NCI-H345 (cell line): ENCODE results near the gene BUB1B.

Experiments used
- DNase-seq: peaks from one replicate; lab custom pipeline; 2025; lab: John Stamatoyannopoulos, UW

Gene BUB1B

GRCh38 chr15:40241269-40242212 lies 80.7 kb downstream of the BUB1B start:
- DNase-seq = no peak

- DNase-seq = no peak
Observed at GRCh38 chr15:40242213-40242599, 81.3 kb downstream of the BUB1B start.

DNA sequence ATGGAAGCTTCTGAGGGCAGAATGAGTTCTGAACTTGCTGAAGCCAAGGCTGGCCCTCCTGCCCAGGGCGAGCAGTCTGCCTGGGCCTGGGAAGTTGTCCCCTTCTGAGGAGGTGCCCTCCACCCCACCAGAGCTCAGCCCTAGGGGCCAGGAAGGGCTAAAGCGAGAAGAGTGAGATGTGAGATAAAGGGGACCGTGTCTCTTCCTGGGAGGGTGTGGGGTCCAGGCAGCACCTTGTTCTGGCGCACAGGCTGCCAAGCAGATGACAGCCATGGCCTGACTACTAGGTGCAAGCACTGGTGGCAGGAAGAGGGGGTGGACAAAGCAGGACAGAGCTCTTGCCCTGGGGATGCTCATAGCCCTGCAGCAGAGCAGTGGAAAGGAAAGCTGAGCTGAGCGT lies 81.7 kb downstream of the BUB1B start:
- DNase-seq = no peak

GRCh38 chr15:40243126-40243810 lies 82.4 kb downstream of the BUB1B start:
- DNase-seq = no peak

DNA sequence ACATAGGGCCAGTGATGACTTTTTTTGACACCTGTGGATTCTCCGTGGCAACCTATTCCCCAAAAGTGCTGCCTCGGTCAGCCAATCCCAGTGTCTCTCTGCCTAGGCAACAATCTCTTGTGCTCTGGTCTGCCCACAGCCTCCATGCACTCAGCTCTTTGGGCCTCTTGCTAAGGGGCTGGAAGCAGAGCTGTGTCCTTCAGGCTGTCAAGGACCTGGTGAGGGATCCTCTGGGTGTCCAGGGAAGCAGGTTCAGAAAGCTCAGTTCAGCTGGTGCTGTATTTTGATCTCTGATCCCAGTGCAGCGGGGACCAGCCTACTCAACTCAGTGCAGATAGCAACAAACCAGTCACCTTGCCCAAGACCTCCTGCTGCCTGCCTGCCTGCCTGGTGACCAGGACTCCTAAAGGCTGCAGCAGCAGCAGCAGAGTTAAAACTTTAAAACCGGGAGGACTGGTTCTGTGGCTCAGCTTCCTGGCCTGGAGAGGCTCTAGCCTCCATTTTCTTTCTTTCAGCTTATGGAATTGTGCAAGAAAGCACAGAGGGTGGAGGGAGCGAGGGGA lies 84.2 kb downstream of the BUB1B start:
- DNase-seq = no peak

DNA sequence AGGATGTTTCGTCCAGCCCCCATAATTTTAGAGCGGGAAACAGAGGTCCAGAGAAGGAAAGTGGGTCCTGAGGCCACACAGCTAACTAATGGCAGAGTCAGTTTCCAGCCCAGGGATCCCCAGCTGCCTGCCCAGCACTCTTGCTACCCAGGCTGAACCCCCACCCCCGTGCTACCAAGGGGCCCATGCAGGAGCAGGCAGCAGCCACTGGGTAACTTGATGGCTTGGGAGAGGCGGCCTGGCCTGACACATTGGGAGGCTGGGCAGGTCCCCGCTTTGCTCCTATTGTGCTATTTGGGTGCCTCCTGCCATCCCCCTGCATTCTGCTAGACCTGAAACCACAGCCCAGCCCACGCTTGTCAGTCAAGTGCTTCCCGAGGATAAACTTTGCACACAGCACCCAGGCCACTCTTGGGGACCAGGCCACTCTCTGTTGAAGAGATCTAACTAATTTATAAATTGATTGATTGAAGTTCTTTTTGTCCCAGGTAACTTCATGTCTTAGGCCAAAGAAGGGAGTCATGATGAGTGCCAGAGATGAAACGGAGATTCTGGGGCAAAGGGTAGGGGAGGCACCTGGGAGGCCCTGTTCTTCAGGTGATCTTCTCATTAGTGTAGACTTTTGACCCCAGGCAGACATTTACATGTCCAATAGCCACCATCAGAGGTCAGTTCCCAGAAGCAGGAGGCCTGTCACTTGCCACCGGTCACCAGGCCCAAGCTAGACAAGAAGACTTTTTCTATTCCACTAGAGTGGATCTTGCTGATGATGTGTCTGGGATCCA lies 85.0 kb downstream of the BUB1B start:
- DNase-seq = no peak

GRCh38 chr15:40246496-40247280 lies 85.8 kb downstream of the BUB1B start:
- DNase-seq = no peak

DNA sequence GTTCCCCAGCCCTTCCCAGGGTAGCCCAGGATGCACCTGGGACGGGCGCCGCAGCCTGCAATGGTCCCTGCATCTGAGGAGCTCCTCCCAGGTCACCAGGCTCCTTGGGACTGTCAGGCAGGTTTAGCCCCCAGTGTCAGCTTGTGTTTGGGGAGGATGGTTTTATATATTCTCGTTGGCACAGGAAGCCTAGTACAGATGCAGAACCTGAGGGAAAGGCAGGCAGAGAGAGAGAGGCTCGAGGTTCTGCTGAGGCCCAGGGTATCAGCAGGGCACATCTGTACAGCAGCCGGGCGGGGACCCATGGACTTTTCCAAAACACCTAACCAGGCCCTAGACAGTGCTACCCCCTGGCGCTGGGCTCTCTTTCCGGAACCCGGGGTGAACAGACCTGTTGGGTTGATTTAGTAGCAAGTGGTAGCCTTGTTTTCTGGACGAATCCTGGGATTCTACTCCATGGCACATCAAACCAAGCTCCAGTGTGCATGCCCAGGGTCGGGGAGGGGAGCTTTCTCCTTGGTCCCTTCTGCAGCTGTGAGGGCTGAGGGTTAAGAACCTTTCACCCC lies 86.6 kb downstream of the BUB1B start:
- no peak for DNase-seq

- no peak for DNase-seq
Observed at GRCh38 chr15:40248006-40248783, 87.3 kb downstream of the BUB1B start.

DNA sequence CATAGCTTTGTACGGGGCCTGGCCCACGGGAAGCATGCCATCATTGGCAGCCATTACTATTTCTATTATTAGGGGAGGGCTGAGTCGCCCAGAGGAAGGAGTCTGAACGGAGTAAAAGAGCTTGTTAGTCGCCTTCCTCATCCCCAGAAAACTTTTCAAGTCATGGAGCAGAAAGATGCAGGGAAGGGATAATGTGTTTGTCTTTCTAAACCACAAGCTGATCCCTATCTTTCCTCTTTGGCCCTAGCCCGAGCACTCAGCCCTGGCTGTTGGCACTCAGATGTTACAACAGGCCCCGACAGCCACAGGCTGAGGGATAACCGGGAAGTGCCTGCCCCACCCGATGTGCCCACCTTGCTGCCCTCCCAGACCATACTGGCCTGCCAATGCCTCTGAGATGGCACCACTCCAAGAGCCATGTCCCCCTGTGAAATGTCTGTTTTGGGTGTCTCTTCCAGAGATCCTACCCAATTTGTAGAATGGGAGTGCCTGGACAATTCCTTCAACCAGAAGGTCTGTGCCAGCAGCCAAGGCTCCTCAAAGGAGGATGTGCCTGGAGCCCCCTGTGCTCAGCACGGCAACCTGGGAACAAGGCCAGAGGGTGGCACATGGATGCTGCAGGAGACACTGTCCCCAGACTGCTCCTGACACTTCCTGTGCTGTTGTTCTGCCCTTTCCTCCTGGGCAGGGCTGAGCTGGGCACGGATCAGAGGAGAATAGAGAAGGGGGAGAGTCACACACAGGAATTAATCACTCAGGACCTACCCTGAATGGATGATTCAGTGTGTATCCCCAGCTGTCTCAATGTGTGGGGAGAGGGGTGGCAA lies 88.8 kb downstream of the BUB1B start:
- no peak for DNase-seq

- no peak for DNase-seq
Observed at GRCh38 chr15:40250304-40250656, 89.4 kb downstream of the BUB1B start.

GRCh38 chr15:40250771-40251483 lies 90.1 kb downstream of the BUB1B start:
- no peak for DNase-seq

GRCh38 chr15:40251486-40252140 lies 90.7 kb downstream of the BUB1B start:
- no peak for DNase-seq

DNA sequence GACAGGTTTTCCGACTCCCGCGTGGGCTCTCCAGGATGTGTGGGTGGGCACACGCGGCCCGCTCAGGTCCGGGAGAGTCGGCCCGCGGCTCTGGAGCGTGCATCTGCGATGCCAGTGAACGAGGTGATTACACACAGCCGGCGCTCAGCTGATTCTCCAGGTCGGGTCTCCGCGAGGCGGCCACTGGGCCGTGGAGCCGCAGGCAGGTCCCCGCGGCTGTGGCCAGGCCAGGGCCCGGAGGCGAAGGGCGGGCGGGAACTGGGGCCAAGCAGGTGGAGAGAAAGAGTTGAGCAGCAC lies 91.2 kb downstream of the BUB1B start:
- no peak for DNase-seq

- DNase-seq = no peak
Observed at GRCh38 chr15:40252438-40253166, 91.7 kb downstream of the BUB1B start.

- no peak for DNase-seq
Observed at GRCh38 chr15:40253167-40253790, 92.4 kb downstream of the BUB1B start.

DNA sequence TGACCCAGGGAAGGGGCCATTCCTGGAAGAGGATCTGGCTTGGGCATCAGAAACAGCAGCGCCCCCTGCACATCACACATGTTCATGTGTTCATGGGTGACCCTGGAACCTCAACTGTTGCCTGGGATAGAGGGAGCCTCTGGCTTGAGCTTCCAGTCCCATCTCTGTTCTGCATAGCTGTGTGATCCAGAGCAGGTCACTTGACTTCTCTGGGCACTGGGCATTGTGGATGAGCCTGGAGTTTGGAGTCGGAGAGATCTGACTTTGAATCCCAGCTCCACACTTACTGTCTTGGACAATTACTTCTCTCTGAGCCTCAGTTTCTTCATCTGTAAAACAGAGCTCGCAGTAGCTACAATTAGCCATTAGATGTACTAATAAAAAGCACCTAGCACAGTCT lies 93.6 kb downstream of the BUB1B start:
- DNase-seq = no peak
